OCI-LY1 (cell line): ENCODE measurements around the gene ARHGAP28.

Experiments
- EZH2 ChIP-seq: fragments of 200-600 bp; sonication (generic), shearing (Covaris generic); IDR thresholded peaks from 2 replicates; pipeline ENCODE4 v1.8.0; 2017; ENCODE audit warnings: borderline replicate concordance, mixed run types, mild to moderate bottlenecking, antibody characterized with exemption, low read length, moderate library complexity, mixed read lengths
- TF ChIP-seq, protein P1 (sequence below): fragments of 200-600 bp; sonication (generic), shearing (Covaris generic); IDR thresholded peaks from 2 replicates; pipeline ENCODE4 v1.5.1; 2017; ENCODE audit warnings: mild to moderate bottlenecking, antibody characterized with exemption, low read length, moderate library complexity, mixed read lengths

- TF ChIP-seq, protein P1, sequence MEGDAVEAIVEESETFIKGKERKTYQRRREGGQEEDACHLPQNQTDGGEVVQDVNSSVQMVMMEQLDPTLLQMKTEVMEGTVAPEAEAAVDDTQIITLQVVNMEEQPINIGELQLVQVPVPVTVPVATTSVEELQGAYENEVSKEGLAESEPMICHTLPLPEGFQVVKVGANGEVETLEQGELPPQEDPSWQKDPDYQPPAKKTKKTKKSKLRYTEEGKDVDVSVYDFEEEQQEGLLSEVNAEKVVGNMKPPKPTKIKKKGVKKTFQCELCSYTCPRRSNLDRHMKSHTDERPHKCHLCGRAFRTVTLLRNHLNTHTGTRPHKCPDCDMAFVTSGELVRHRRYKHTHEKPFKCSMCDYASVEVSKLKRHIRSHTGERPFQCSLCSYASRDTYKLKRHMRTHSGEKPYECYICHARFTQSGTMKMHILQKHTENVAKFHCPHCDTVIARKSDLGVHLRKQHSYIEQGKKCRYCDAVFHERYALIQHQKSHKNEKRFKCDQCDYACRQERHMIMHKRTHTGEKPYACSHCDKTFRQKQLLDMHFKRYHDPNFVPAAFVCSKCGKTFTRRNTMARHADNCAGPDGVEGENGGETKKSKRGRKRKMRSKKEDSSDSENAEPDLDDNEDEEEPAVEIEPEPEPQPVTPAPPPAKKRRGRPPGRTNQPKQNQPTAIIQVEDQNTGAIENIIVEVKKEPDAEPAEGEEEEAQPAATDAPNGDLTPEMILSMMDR: no peak
- TF ChIP-seq EZH2: no peak
Measured at GRCh38 chr18:6865251-6865650, 135.7 kb downstream of the ARHGAP28 start.
